Sigmoid colon (tissue), 7 donors: ENCODE results near the gene DDX23. TPM values are rescaled to one million over a fixed set of nuclear protein-coding genes. Genes with fewer than 3 reads are reported as not detected.

Experiments
- DNase-seq: peaks from one replicate; pipeline ENCODE4 v3.0.0-alpha.2; 2019
- H3K27ac ChIP-seq, 4 donors: fragments of 200-600 bp; sonication (generic); one replicate each; pipeline ENCODE4 v1.5.1; 2016 to 2019; ENCODE audit warnings: mild to moderate bottlenecking in 1 of 4
- H3K27me3 ChIP-seq, 3 donors: fragments of 200-600 bp; sonication (generic); one replicate each; pipeline ENCODE4 v1.5.1; 2019; ENCODE audit warnings: mild to moderate bottlenecking in 1 of 3
- H3K36me3 ChIP-seq, 4 donors: fragments of 200-600 bp; sonication (generic); one replicate each; pipeline ENCODE4 v1.5.1; 2016 to 2019
- H3K4me1 ChIP-seq, 4 donors: fragments of 200-600 bp; sonication (generic); one replicate each; pipeline ENCODE4 v1.5.1; 2017 to 2019
- H3K4me3 ChIP-seq, 4 donors: fragments of 200-600 bp; sonication (generic); one replicate each; pipeline ENCODE4 v1.5.1; 2017 to 2019; ENCODE audit warnings: mild to moderate bottlenecking in 2 of 4, moderate library complexity in 1 of 4
- H3K9me3 ChIP-seq, 4 donors: fragments of 200-600 bp in 3 of 4; sonication (generic) in 3 of 4; one replicate each; pipeline versions ENCODE4 v1.5.1 to v1.6.1; 2013 to 2019
- CTCF ChIP-seq, 4 experiments: fragments of 450-650 bp in 3 of 4; fragments of 200-600 bp in 1 of 4; IDR thresholded peaks; one replicate each; pipeline ENCODE4 v1.5.1; 2016 to 2019; ENCODE audit warnings: antibody characterized with exemption in 4 of 4, mild to moderate bottlenecking in 3 of 4, moderate library complexity in 2 of 4
- EP300 ChIP-seq, 4 donors: sonication (generic); formaldehyde crosslinking; IDR thresholded peaks; one replicate each; pipeline ENCODE4 v1.6.1; 2017; ENCODE audit warnings: antibody characterized with exemption in 4 of 4
- POLR2A ChIP-seq, 2 donors: fragments of 450-650 bp; IDR thresholded peaks; one replicate each; pipeline ENCODE4 v1.6.1; 2016; ENCODE audit warnings: antibody characterized with exemption in 2 of 2, mild to moderate bottlenecking in 2 of 2, moderate library complexity in 2 of 2
- POLR2AphosphoS5 ChIP-seq, 4 donors: sonication (generic); formaldehyde crosslinking; IDR thresholded peaks; one replicate each; pipeline ENCODE4 v1.6.1; 2017; ENCODE audit warnings: antibody characterized with exemption in 4 of 4
- WGBS, 2 donors: extraction: QIAGEN DNeasy Blood & Tissue Kit; methylation state at CpG; one replicate each; pipeline ENCODE4 v1.1.7; 2013; 5-methylcytosine and 5-hydroxymethylcytosine counted together
- intact Hi-C: fragments of 100-400 bp; cut with DNase I; formaldehyde crosslinking; loops from one replicate; pipeline ENCODE4 v1.15.1; 2023
- polyA plus RNA-seq, 3 donors: library from polyadenylated mRNA; stranded (reverse); fragments of 200-250 nt; gene quantifications; one replicate each; pipeline ENCODE4 v1.2.3, GENCODE V29; 2013
- total RNA-seq, 4 donors: library from RNA; depleted of rRNA; stranded (reverse); fragments of >200 nt; gene quantifications; one replicate each; pipeline ENCODE4 v1.1.0, GENCODE V29; 2016
- donor health status: healthy with polysubstance abuse.
- donor health status: Bipolar disorder and iron deficiency.
- donor health status: healthy.

DDX23 gene
- total and polyA plus RNA-seq, 7 donors = 32.4 to 91.5 (median 53.5) TPM

- TF ChIP-seq CTCF (IDR thresholded peaks at IDR 0.05) (peak; percentile 85 to 95 (median 86)), POLR2AphosphoS5 (IDR thresholded peaks at IDR 0.05) (no peak)
- Histone ChIP-seq H3K27ac (peak overlapping the region in 1 of 4 donors; percentile 12), H3K4me1 (peaks cover 0 to 9% (median 5%) of the 10 kb centered on the region in 4 donors), H3K27me3 (peaks cover 0 to 4% (median 0%) of the 10 kb centered on the region in 3 donors), H3K4me3 (peak overlapping the region in 3 of 4 donors; percentile 25 to 44 (median 32)), H3K9me3 (no peaks in the 10 kb centered on the region), H3K36me3 (no peaks in the 10 kb centered on the region)
- intact Hi-C loops = loop anchor here (1.0 kb wide), 1 partner anchor 38 kb away; no protein-coding TSS in a partner anchor
- WGBS, 2 donors = 7 to 8% methylated on average over 37 of the region's 37 CpGs
- DNase-seq = peak; percentile 88
Measured at GRCh38 chr12:48890657-48891418, 38.9 kb upstream of the DDX23 start.

GRCh38 chr12:48889679-48890078, 37.7 kb upstream of the DDX23 start:
- intact Hi-C loops = loop anchor here (1.0 kb wide), 1 partner anchor 36 kb away; no protein-coding TSS in a partner anchor
- no peak for TF ChIP-seq POLR2AphosphoS5 (IDR thresholded peaks at IDR 0.05)
- TF ChIP-seq POLR2A (IDR thresholded peaks at IDR 0.05) = no peak
- no peak for TF ChIP-seq EP300 (IDR thresholded peaks at IDR 0.05)
- TF ChIP-seq CTCF (IDR thresholded peaks at IDR 0.05) = no peak
- Histone ChIP-seq H3K27me3 (peaks cover 0 to 4% (median 0%) of the 10 kb centered on the region in 3 donors), H3K4me1 (peaks cover 0 to 9% (median 5%) of the 10 kb centered on the region in 4 donors), H3K4me3 (no peak overlapping the region), H3K36me3 (no peaks in the 10 kb centered on the region), H3K27ac (no peak overlapping the region), H3K9me3 (no peaks in the 10 kb centered on the region)
- 79 to 88% methylated on average over 3 of the region's 3 CpGs for WGBS, 2 donors
- no peak for DNase-seq

- H3K4me1 ChIP-seq = peaks cover 0 to 9% (median 4%) of the 10 kb centered on the region in 4 donors
- intact Hi-C loops = no loop called here
- no peaks in the 10 kb centered on the region for H3K36me3 ChIP-seq
- H3K4me3 ChIP-seq = no peak overlapping the region
- WGBS, 2 donors = 34 to 68% methylated on average over 13 of the region's 13 CpGs
- peaks cover 0 to 12% (median 2%) of the 10 kb centered on the region in 3 donors for H3K27me3 ChIP-seq
- peak overlapping the region in 1 of 4 donors; percentile 5 for H3K27ac ChIP-seq
- H3K9me3 ChIP-seq = no peaks in the 10 kb centered on the region
- TF ChIP-seq EP300 (IDR thresholded peaks at IDR 0.05) (no peak), CTCF (IDR thresholded peaks at IDR 0.05) (no peak), POLR2A (IDR thresholded peaks at IDR 0.05) (no peak), POLR2AphosphoS5 (IDR thresholded peaks at IDR 0.05) (no peak)
- DNase-seq = no peak
Measured at GRCh38 chr12:48883305-48884161, 31.6 kb upstream of the DDX23 start.

- Histone ChIP-seq H3K9me3 (no peaks in the 10 kb centered on the region), H3K36me3 (no peaks in the 10 kb centered on the region), H3K4me1 (peaks cover 0 to 9% (median 4%) of the 10 kb centered on the region in 4 donors), H3K4me3 (no peak overlapping the region), H3K27ac (peak overlapping the region in 2 of 4 donors; percentile 5 to 20), H3K27me3 (peaks cover 0 to 12% (median 2%) of the 10 kb centered on the region in 3 donors)
- intact Hi-C loops = no loop called here
- 86 to 89% methylated on average over 3 of the region's 3 CpGs for WGBS, 2 donors
- DNase-seq = no peak
- no peak for TF ChIP-seq POLR2AphosphoS5 (IDR thresholded peaks at IDR 0.05)
- no peak for TF ChIP-seq CTCF (IDR thresholded peaks at IDR 0.05)
- TF ChIP-seq EP300 (IDR thresholded peaks at IDR 0.05) = no peak
- TF ChIP-seq POLR2A (IDR thresholded peaks at IDR 0.05) = no peak
Measured at GRCh38 chr12:48882972-48883304, 31.0 kb upstream of the DDX23 start.
